Measurements from ENCODE around the gene TMEM17.

DNA sequence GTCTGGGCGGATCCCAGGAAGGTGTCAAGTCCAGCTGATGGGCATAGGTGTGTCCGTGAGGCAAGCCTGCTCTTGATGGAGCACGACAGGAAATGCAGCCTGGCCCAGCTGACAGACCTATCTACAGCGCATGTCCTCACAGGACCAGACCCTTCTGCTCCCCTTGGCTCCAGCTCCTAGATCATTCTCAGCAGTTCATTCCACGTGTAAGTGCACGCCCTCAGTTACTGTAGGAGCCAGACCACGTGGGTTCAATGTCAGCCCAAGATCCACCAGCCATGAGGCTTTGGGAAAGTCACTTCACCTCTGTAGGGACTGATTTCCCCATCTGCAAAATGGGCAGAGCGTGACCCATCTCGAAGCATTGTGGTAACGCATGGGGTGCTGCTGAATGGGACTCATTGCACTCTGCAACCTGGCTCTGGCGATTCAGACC lies 47.8 kb downstream of the TMEM17 start:
- TF ChIP-seq, protein P1, sequence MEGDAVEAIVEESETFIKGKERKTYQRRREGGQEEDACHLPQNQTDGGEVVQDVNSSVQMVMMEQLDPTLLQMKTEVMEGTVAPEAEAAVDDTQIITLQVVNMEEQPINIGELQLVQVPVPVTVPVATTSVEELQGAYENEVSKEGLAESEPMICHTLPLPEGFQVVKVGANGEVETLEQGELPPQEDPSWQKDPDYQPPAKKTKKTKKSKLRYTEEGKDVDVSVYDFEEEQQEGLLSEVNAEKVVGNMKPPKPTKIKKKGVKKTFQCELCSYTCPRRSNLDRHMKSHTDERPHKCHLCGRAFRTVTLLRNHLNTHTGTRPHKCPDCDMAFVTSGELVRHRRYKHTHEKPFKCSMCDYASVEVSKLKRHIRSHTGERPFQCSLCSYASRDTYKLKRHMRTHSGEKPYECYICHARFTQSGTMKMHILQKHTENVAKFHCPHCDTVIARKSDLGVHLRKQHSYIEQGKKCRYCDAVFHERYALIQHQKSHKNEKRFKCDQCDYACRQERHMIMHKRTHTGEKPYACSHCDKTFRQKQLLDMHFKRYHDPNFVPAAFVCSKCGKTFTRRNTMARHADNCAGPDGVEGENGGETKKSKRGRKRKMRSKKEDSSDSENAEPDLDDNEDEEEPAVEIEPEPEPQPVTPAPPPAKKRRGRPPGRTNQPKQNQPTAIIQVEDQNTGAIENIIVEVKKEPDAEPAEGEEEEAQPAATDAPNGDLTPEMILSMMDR (IDR thresholded peaks at IDR 0.05; ENCODE audit: borderline replicate concordance, extremely low read depth, low read length, poor library complexity, severe bottlenecking) = no peak
- no peak for TF ChIP-seq EZH2 (IDR thresholded peaks at IDR 0.05; ENCODE audit: borderline replicate concordance, low read depth, low read length, severe bottlenecking)
